Rectal smooth muscle tissue (tissue), 1 donor: ENCODE measurements around the gene PNPLA1.
"Not testable (repeated sequence)": the region's sequence is repeated elsewhere in the genome, so short reads cannot be mapped to it uniquely, and the experiment has no call there.

Source experiments
- H3K27ac ChIP-seq: one replicate; pipeline ENCODE4 v1.7.0; 2013; ENCODE audit warnings: low read depth, low read length, inconsistent platforms
- H3K27me3 ChIP-seq: one replicate; pipeline ENCODE4 v1.7.0; 2013; ENCODE audit warnings: low read length; ENCODE audit not compliant: control insufficient read depth, insufficient read depth
- H3K36me3 ChIP-seq: one replicate; pipeline ENCODE4 v1.7.0; 2013; ENCODE audit warnings: low read length; ENCODE audit not compliant: control insufficient read depth, insufficient read depth
- H3K4me1 ChIP-seq: one replicate; pipeline ENCODE4 v1.7.0; 2013; ENCODE audit warnings: low read length; ENCODE audit not compliant: control insufficient read depth, insufficient read depth
- H3K4me3 ChIP-seq: one replicate; pipeline ENCODE4 v1.7.0; 2013; ENCODE audit warnings: low read length
- H3K9ac ChIP-seq: one replicate; pipeline ENCODE4 v1.7.0; 2013; ENCODE audit warnings: low read length

The PNPLA1 gene

DNA sequence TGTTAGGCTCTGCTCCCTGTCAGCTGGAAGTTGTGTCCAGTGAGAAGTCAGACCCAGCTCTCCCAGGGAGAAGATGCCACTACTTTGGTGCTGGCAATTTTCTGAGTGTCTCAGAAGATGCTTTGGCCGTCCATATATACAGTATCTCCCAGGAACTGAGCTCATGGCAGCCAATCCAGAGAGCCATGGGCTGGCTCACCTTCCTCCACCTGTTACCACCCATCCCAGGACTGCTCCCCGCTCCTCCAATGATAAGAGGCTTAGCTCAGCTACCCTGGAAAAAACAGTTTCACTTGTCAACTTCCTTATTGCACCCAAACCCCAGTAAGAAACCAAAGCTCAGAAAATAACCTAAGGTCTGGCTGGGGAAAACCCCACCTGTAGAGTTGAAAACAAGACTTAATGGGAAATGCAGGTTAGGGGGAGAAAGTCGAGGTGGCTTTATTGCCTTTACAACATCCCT is 67.0 kb downstream of the PNPLA1 start, which contains the start of gene BNIP5:
Gene BNIP5, minus strand, starts transcription at position 110 of the 463 bp plus-strand sequence. CDS start 6,198 bp downstream, outside the sequence.
- Histone ChIP-seq H3K27ac (no peak within 1 kb of the TSS), H3K4me3 (peak within 1 kb of the TSS; percentile 33), H3K9ac (no peak within 1 kb of the TSS), H3K4me1 (no peaks in the 10 kb centered on the region), H3K36me3 (no peaks in the 10 kb centered on the region), H3K27me3 (peaks cover 3% of the 10 kb centered on the region)

- Histone ChIP-seq H3K36me3 (no peaks in the 10 kb centered on the region), H3K27ac (no peak overlapping the region), H3K4me1 (no peaks in the 10 kb centered on the region), H3K27me3 (peaks cover 3% of the 10 kb centered on the region), H3K4me3 (no peak overlapping the region), H3K9ac (no peak overlapping the region)
Observed at GRCh38 chr6:36337814-36338213, 68.0 kb downstream of the PNPLA1 start.

GRCh38 chr6:36338223-36338622 is 68.4 kb downstream of the PNPLA1 start:
- not testable (repeated sequence) for H3K36me3 ChIP-seq, H3K4me3 ChIP-seq, H3K27ac ChIP-seq, H3K9ac ChIP-seq, H3K27me3 ChIP-seq, H3K4me1 ChIP-seq

- peaks cover 3% of the 10 kb centered on the region for H3K27me3 ChIP-seq
- no peak overlapping the region for H3K4me3 ChIP-seq
- no peaks in the 10 kb centered on the region for H3K36me3 ChIP-seq
- no peak overlapping the region for H3K9ac ChIP-seq
- no peak overlapping the region for H3K27ac ChIP-seq
- no peaks in the 10 kb centered on the region for H3K4me1 ChIP-seq
Observed at GRCh38 chr6:36339146-36339545, 69.3 kb downstream of the PNPLA1 start.

DNA sequence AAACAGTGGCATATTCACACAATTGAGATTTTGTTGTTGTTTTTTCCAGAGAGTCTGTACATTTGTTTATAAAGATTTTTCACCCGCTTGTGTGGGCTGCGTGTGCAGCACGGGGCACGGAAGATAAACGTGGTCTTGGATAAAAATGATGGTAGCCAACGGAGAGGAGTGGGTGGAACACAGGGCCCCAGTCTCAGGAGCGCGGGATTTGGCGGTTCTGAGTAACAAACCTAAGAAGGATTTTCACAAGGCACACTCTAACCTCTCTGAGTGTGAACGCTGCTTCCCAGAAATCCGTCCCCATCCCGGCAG is 70.4 kb downstream of the PNPLA1 start:
- no peaks in the 10 kb centered on the region for H3K4me1 ChIP-seq
- no peak overlapping the region for H3K27ac ChIP-seq
- no peak overlapping the region for H3K4me3 ChIP-seq
- no peaks in the 10 kb centered on the region for H3K36me3 ChIP-seq
- H3K9ac ChIP-seq: no peak overlapping the region
- peaks cover 3% of the 10 kb centered on the region for H3K27me3 ChIP-seq

GRCh38 chr6:36340618-36341454 is 71.0 kb downstream of the PNPLA1 start:
- Histone ChIP-seq H3K27ac (no peak overlapping the region), H3K27me3 (peaks cover 3% of the 10 kb centered on the region), H3K4me3 (peak overlapping the region; percentile 47), H3K4me1 (no peaks in the 10 kb centered on the region), H3K9ac (peak overlapping the region; percentile 13), H3K36me3 (no peaks in the 10 kb centered on the region)

DNA sequence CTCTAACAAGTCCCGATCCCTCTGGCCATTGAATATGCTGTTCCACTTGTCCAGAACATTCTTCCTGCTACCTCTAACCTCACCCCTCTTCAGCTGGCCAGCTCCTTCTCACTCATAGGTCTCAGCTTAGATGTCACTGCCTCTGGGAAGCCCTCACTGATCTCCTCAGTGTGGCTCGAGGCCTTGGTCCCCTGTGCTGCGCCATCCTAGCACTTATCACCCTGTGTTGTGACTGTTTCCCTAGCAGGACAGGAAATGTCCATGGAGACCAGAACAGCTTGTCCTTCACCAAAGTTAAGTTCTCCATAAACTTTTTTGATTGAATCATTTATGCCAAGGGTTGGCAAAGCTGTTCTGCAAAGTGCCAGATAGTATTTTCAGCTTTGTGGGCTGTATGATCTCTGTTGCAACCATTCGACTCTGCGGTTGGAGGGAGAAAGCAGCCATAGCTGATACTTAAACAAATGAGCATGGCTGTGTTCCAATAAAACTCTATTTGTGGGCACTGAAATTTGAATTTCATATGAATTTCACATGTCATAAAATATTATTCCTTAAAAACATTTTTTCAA is 73.3 kb downstream of the PNPLA1 start:
- no peaks in the 10 kb centered on the region for H3K36me3 ChIP-seq
- no peak overlapping the region for H3K4me3 ChIP-seq

GRCh38 chr6:36345681-36346466 is 76.0 kb downstream of the PNPLA1 start:
- no peaks in the 10 kb centered on the region for H3K4me1 ChIP-seq
- H3K27ac ChIP-seq: no peak overlapping the region
- no peak overlapping the region for H3K4me3 ChIP-seq
- H3K9ac ChIP-seq: no peak overlapping the region
- no peaks in the 10 kb centered on the region for H3K36me3 ChIP-seq
- H3K27me3 ChIP-seq: no peaks in the 10 kb centered on the region

More for the DNA sequence above, 73.3 kb downstream of the PNPLA1 start:
- Histone ChIP-seq H3K27ac (no peak overlapping the region), H3K9ac (no peak overlapping the region), H3K4me1 (no peaks in the 10 kb centered on the region), H3K27me3 (peaks cover 3% of the 10 kb centered on the region)

DNA sequence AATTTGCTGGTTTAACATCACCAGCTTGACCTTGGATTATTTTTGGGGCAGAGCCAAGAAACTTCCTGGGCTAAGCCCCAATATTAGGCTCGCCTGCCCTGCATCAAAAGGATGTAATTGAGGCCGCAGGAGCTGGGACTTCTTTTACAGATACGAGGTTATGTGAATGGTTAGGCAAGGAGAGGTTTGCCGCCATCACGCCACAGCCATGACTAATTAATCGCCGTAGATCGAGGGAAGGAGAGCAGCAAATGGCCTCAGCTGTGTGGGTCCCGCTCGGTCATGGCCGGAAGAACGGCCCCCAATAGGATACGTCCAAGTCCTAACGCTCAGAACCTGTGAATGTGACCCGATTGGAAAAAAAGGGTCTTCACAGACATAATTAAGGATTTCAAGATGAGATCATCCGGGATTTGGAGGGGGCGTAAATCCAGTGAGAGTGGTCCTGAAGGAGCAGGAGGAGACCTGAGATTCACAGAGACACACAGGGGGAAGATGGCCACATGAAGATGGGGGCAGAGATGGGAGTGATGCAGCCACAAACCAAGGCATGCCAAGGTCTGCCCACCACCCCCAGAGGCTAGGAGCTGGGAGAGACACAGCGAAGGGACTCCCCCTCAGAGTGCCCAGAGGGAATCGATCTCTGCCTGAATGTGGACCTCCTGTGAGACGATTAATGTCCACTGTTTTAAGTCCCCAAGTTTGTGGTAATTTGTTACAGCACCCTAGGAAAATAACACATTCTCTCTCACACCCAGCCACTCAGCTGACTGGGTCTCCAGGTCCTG is 76.8 kb downstream of the PNPLA1 start:
- Histone ChIP-seq H3K9ac (no peak overlapping the region), H3K27ac (no peak overlapping the region), H3K4me1 (no peaks in the 10 kb centered on the region), H3K27me3 (no peaks in the 10 kb centered on the region), H3K4me3 (no peak overlapping the region), H3K36me3 (no peaks in the 10 kb centered on the region)

DNA sequence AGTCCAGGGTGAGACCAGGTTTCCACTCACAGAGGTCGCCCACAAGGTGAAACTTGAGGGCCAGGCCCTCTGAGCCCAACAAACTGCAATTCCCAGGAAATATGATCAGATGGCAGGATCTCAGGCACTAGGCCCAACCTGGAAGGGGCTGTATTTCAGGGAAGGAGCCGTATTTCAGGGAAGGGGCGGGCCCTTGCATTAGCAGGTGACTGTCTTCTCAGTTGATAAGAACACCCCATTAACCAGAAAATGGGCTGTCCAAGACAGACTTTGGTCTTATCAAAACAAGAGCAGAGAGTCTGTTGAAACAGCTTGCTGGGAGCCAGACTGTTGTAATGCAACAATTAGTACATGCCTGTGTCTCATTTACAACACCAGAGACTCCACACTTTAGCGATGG is 77.8 kb downstream of the PNPLA1 start:
- Histone ChIP-seq H3K27ac (no peak overlapping the region), H3K9ac (no peak overlapping the region), H3K36me3 (no peaks in the 10 kb centered on the region), H3K4me3 (no peak overlapping the region), H3K4me1 (no peaks in the 10 kb centered on the region), H3K27me3 (no peaks in the 10 kb centered on the region)

GRCh38 chr6:36349240-36349639 is 79.4 kb downstream of the PNPLA1 start:
- Histone ChIP-seq H3K36me3 (no peaks in the 10 kb centered on the region), H3K27ac (no peak overlapping the region), H3K4me1 (no peaks in the 10 kb centered on the region), H3K4me3 (no peak overlapping the region), H3K27me3 (no peaks in the 10 kb centered on the region), H3K9ac (no peak overlapping the region)

DNA sequence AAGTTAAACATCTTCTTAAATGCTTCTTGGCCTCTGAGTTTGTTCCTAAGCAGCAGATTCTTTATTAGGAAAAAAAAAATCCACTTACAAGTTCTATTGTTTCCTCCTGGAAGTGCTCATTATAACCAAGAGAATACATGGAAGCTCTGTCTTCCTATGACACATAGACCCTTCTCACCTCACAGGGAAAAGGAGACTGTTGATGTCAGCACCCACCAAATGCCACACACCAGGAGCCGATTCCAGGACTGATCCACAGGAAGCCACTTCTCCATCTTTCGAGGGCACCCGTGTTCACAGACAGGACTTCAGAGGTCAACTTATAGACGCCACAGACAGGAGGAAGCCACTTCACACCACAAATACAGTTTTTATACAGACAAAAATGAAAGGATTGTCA is 80.2 kb downstream of the PNPLA1 start:
- Histone ChIP-seq H3K27me3 (no peaks in the 10 kb centered on the region), H3K4me1 (no peaks in the 10 kb centered on the region), H3K27ac (no peak overlapping the region)

More for the DNA sequence above, 80.2 kb downstream of the PNPLA1 start:
- Histone ChIP-seq H3K4me3 (no peak overlapping the region), H3K9ac (no peak overlapping the region), H3K36me3 (no peaks in the 10 kb centered on the region)
